NCI-H345 treated with DMSO at 0.1 percent for 48 hours (cell line): Measurements from ENCODE around the gene ANKRD37.

Experiments used
- DNase-seq: peaks from one replicate; lab custom pipeline; 2025; ENCODE audit not compliant: unreplicated experiment; lab: John Stamatoyannopoulos, UW

ANKRD37 gene

GRCh38 chr4:185379326-185380295 lies 17.0 kb upstream of the ANKRD37 start:
- no peak for DNase-seq

GRCh38 chr4:185380320-185380719 lies 16.3 kb upstream of the ANKRD37 start:
- DNase-seq = no peak

GRCh38 chr4:185381288-185382196 lies 15.1 kb upstream of the ANKRD37 start:
- no peak for DNase-seq

DNA sequence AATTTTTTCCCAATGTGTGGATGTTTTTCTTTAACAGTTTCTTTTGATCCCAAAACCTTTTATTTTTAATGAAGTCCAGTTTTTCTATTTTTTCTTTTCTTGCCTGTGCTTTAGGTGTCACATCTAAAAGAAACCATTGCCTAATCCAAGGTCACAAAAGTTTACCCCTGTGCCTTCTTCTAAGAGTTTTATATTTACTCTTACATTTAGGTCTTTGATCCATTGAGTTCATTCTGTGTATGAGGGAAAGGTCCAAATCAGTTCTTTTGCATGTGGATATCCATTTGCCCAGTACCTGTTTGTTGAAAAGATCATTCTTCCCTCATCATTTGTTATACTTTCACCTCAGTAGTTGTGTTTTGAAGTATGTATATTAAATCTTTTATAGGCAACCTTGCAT lies 13.9 kb upstream of the ANKRD37 start:
- DNase-seq = no peak

- DNase-seq = no peak
Measured at GRCh38 chr4:185383451-185383850, 13.2 kb upstream of the ANKRD37 start.

DNA sequence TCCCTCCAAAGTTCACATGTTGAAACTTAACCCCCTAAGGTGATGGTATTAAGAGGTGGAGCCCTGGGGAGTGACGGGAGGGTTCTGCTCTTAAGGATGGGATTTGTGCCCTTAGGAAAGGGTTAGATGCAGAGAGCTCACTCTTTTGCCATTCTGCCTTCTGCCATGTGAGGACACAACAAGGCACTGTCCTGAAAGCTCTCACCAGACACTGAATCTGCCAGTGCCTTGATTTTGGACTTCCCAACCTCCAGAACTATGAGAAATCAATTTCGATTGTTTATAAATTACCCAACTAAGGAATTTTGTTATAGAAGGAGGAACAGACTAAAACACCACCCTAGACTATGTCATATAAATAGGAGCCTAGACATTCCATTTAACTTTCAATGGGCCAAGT lies 12.6 kb upstream of the ANKRD37 start:
- no peak for DNase-seq

DNA sequence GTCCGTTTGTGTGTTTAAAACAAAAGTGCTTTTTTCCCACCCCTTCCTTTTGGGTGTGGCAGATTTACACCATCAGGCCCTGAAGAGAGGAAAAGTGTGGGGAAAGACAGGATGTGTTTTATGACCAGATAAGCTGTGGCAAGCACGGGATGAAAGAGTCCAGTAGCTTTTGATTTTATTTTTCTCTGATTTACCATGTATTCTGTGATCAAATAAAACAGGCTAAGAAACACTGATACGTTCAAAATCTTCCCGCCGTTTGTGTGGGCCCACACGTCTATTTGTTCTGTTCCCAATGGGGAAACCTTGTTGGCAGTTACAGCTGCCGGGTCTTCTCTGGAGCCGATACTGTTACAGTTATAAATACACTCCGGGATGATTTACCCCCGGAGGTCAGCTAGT lies 11.7 kb upstream of the ANKRD37 start:
- DNase-seq = no peak

DNA sequence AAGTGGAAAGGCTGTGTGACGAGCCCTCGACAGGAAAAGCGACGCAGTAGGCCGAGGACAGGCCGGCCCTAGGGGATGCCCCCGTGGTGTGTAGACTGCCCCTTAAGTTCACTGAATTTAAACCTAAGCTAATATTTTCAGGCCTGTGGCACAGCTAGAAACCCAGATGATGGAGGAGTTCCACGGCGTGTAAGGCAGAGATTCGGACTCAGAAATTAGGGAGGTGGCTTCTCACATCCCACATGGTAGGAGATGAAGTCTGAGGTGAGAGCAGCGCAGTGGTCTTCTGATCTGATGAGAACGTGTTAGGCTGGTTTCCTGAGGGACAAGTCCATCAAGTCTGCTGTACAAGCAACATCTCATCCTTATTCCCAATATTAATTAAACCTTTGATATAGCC lies 8.7 kb upstream of the ANKRD37 start:
- no peak for DNase-seq

DNA sequence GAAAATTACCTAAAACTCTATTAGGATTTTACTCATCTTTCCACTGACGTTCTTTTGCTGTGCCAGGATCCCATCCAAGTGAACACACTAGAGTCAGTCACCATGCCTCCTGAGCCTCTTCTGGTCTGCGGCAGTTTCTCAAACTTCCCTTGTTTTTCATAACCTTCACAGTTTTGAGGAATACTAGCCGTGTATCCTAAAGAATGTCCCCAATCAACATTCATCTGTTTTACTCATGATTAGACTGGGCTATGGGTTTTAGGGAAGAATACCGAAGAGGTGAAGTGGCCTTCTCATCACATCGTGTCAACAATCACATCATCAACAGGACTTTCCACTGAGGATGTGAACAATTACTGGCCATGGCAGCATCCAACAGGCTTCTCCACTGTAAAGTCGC lies 5.7 kb upstream of the ANKRD37 start:
- no peak for DNase-seq

- no peak for DNase-seq
Measured at GRCh38 chr4:185392156-185392555, 4.5 kb upstream of the ANKRD37 start.

DNA sequence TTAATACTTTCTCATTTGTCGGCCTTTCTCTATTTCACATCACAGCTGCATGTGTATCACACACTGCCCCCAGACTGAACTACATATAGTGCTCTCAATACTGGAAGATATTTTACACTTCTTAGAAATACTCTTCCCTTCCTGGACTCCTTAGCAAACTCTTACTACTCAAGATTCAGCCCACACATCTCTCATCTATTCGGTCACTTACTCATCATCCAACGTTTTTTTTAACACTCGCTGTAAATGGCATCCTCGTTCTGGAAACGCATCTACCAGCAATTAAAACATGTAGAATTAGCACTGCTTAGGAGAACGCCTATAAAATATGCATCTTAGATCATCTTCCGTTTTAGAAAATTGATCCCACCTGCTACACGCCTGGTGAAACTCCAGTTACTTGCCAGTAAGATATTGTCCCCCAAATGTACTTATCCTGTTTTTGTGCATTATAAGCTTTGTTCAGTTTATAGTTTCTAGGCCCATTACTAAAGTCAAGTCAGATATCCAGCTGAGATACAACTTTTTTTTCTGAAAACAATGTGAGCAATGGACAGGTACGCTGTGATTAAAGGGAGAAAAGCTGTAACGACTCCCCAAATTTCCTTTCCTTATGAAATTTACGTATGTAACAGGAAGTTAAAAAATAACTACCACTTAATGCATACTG lies 1.9 kb upstream of the ANKRD37 start:
- no peak for DNase-seq

- no peak for DNase-seq
Measured at GRCh38 chr4:185395238-185395955, 1.2 kb upstream of the ANKRD37 start, which contains the start of gene LRP2BP. Gene LRP2BP, minus strand, starts transcription at chr4:185395924. Its CDS starts 17,738 bp downstream, at chr4:185378186.

GRCh38 chr4:185395956-185396723 lies 501 bp upstream of the ANKRD37 start:
- DNase-seq = peak; percentile 77

GRCh38 chr4:185398618-185399017 lies 2.0 kb downstream of the ANKRD37 start:
- no peak for DNase-seq

- no peak for DNase-seq
Measured at GRCh38 chr4:185399466-185399865, 2.8 kb downstream of the ANKRD37 start.

- no peak for DNase-seq
Measured at GRCh38 chr4:185404031-185404430, 7.4 kb downstream of the ANKRD37 start.

GRCh38 chr4:185405296-185405999 lies 8.8 kb downstream of the ANKRD37 start:
- no peak for DNase-seq

GRCh38 chr4:185408432-185408831 lies 11.8 kb downstream of the ANKRD37 start:
- no peak for DNase-seq

GRCh38 chr4:185411849-185412248 lies 15.2 kb downstream of the ANKRD37 start:
- no peak for DNase-seq
